ENCODE results near the gene IVD. TPM values are rescaled to one million over a fixed set of nuclear protein-coding genes. Genes with fewer than 3 reads are reported as not detected.

IVD gene
- total RNA-seq, 1 donor from 2014 or later = 33.4 TPM

GRCh38 chr15:40392986-40393948 is 12.3 kb upstream of the IVD start:
- no peak overlapping the region for H3K9ac ChIP-seq (ENCODE audit: low read depth in 1 of 3, low read length in 3 of 3)
- peaks cover 7 to 40% (median 16%) of the 10 kb centered on the region in 3 donors for H3K36me3 ChIP-seq (ENCODE audit: control insufficient read depth in 3 of 3, insufficient read depth in 3 of 3, low read length in 3 of 3)

GRCh38 chr15:40397688-40398412 is 7.7 kb upstream of the IVD start:
- Histone ChIP-seq H3K9ac (ENCODE audit: low read depth in 1 of 3, low read length in 3 of 3) (no peak overlapping the region), H3K27me3 (ENCODE audit: control insufficient read depth in 3 of 3, insufficient read depth in 3 of 3, low read length in 3 of 3) (no peaks in the 10 kb centered on the region), H3K4me3 (ENCODE audit: low read length in 3 of 3) (no peak overlapping the region), H3K36me3 (ENCODE audit: control insufficient read depth in 3 of 3, insufficient read depth in 3 of 3, low read length in 3 of 3) (peaks cover 4 to 13% (median 7%) of the 10 kb centered on the region in 3 donors), H3K4me1 (ENCODE audit: control insufficient read depth in 3 of 3, insufficient read depth in 3 of 3, low read length in 3 of 3) (peaks cover 0 to 10% (median 0%) of the 10 kb centered on the region in 3 donors), H3K27ac (ENCODE audit: low read depth, low read length) (peak overlapping the region; percentile 16), H3K9me3 (ENCODE audit: control insufficient read depth in 3 of 3, low read length in 3 of 3) (no peaks in the 10 kb centered on the region)

More at GRCh38 chr15:40392986-40393948, 12.3 kb upstream of the IVD start:
- Histone ChIP-seq H3K27ac (ENCODE audit: low read depth, low read length) (no peak overlapping the region), H3K9me3 (ENCODE audit: control insufficient read depth in 3 of 3, low read length in 3 of 3) (no peaks in the 10 kb centered on the region), H3K4me3 (ENCODE audit: low read length in 3 of 3) (no peak overlapping the region), H3K4me1 (ENCODE audit: control insufficient read depth in 3 of 3, insufficient read depth in 3 of 3, low read length in 3 of 3) (peaks cover 0 to 10% (median 0%) of the 10 kb centered on the region in 3 donors), H3K27me3 (ENCODE audit: control insufficient read depth in 3 of 3, insufficient read depth in 3 of 3, low read length in 3 of 3) (no peaks in the 10 kb centered on the region)

- Histone ChIP-seq H3K4me3 (ENCODE audit: low read length in 3 of 3) (no peak overlapping the region), H3K27ac (ENCODE audit: low read depth, low read length) (no peak overlapping the region), H3K9me3 (ENCODE audit: control insufficient read depth in 3 of 3, low read length in 3 of 3) (no peaks in the 10 kb centered on the region), H3K36me3 (ENCODE audit: control insufficient read depth in 3 of 3, insufficient read depth in 3 of 3, low read length in 3 of 3) (peaks cover 0 to 7% (median 4%) of the 10 kb centered on the region in 3 donors), H3K9ac (ENCODE audit: low read depth in 1 of 3, low read length in 3 of 3) (no peak overlapping the region), H3K4me1 (ENCODE audit: control insufficient read depth in 3 of 3, insufficient read depth in 3 of 3, low read length in 3 of 3) (peaks cover 0 to 10% (median 0%) of the 10 kb centered on the region in 3 donors), H3K27me3 (ENCODE audit: control insufficient read depth in 3 of 3, insufficient read depth in 3 of 3, low read length in 3 of 3) (no peaks in the 10 kb centered on the region)
Observed at GRCh38 chr15:40398413-40398873, 7.2 kb upstream of the IVD start.

GRCh38 chr15:40399370-40399769 is 6.2 kb upstream of the IVD start:
- H3K4me3 ChIP-seq (ENCODE audit: low read length in 3 of 3) = no peak overlapping the region
- no peaks in the 10 kb centered on the region for H3K36me3 ChIP-seq (ENCODE audit: control insufficient read depth in 3 of 3, insufficient read depth in 3 of 3, low read length in 3 of 3)
- no peak overlapping the region for H3K27ac ChIP-seq (ENCODE audit: low read depth, low read length)
- no peaks in the 10 kb centered on the region for H3K27me3 ChIP-seq (ENCODE audit: control insufficient read depth in 3 of 3, insufficient read depth in 3 of 3, low read length in 3 of 3)
- H3K4me1 ChIP-seq (ENCODE audit: control insufficient read depth in 3 of 3, insufficient read depth in 3 of 3, low read length in 3 of 3) = peaks cover 0 to 10% (median 0%) of the 10 kb centered on the region in 3 donors
- H3K9me3 ChIP-seq (ENCODE audit: control insufficient read depth in 3 of 3, low read length in 3 of 3) = no peaks in the 10 kb centered on the region
- no peak overlapping the region for H3K9ac ChIP-seq (ENCODE audit: low read depth in 1 of 3, low read length in 3 of 3)

GRCh38 chr15:40407330-40407990 is 1.9 kb downstream of the IVD start:
- H3K4me1 ChIP-seq (ENCODE audit: control insufficient read depth in 3 of 3, insufficient read depth in 3 of 3, low read length in 3 of 3) = peaks cover 13 to 21% (median 13%) of the 10 kb centered on the region in 3 donors
- H3K36me3 ChIP-seq (ENCODE audit: control insufficient read depth in 3 of 3, insufficient read depth in 3 of 3, low read length in 3 of 3) = peaks cover 20 to 37% (median 34%) of the 10 kb centered on the region in 3 donors
- H3K9me3 ChIP-seq (ENCODE audit: control insufficient read depth in 3 of 3, low read length in 3 of 3) = no peaks in the 10 kb centered on the region
- H3K9ac ChIP-seq (ENCODE audit: low read depth in 1 of 3, low read length in 3 of 3) = no peak overlapping the region
- no peak overlapping the region for H3K4me3 ChIP-seq (ENCODE audit: low read length in 3 of 3)
- H3K27me3 ChIP-seq (ENCODE audit: control insufficient read depth in 3 of 3, insufficient read depth in 3 of 3, low read length in 3 of 3) = no peaks in the 10 kb centered on the region
- H3K27ac ChIP-seq (ENCODE audit: low read depth, low read length) = no peak overlapping the region

GRCh38 chr15:40409366-40409765 is 3.8 kb downstream of the IVD start:
- no peaks in the 10 kb centered on the region for H3K9me3 ChIP-seq (ENCODE audit: control insufficient read depth in 3 of 3, low read length in 3 of 3)
- H3K27me3 ChIP-seq (ENCODE audit: control insufficient read depth in 3 of 3, insufficient read depth in 3 of 3, low read length in 3 of 3) = no peaks in the 10 kb centered on the region
- H3K4me3 ChIP-seq (ENCODE audit: low read length in 3 of 3) = no peak overlapping the region
- H3K27ac ChIP-seq (ENCODE audit: low read depth, low read length) = no peak overlapping the region
- peaks cover 13 to 21% (median 13%) of the 10 kb centered on the region in 3 donors for H3K4me1 ChIP-seq (ENCODE audit: control insufficient read depth in 3 of 3, insufficient read depth in 3 of 3, low read length in 3 of 3)
- H3K36me3 ChIP-seq (ENCODE audit: control insufficient read depth in 3 of 3, insufficient read depth in 3 of 3, low read length in 3 of 3) = peaks cover 29 to 47% (median 45%) of the 10 kb centered on the region in 3 donors
- H3K9ac ChIP-seq (ENCODE audit: low read depth in 1 of 3, low read length in 3 of 3) = no peak overlapping the region

- H3K4me1 ChIP-seq (ENCODE audit: control insufficient read depth in 3 of 3, insufficient read depth in 3 of 3, low read length in 3 of 3) = peaks cover 6 to 14% (median 7%) of the 10 kb centered on the region in 3 donors
- no peak overlapping the region for H3K9ac ChIP-seq (ENCODE audit: low read depth in 1 of 3, low read length in 3 of 3)
- peaks cover 40 to 58% (median 56%) of the 10 kb centered on the region in 3 donors for H3K36me3 ChIP-seq (ENCODE audit: control insufficient read depth in 3 of 3, insufficient read depth in 3 of 3, low read length in 3 of 3)
- H3K27me3 ChIP-seq (ENCODE audit: control insufficient read depth in 3 of 3, insufficient read depth in 3 of 3, low read length in 3 of 3) = no peaks in the 10 kb centered on the region
- H3K4me3 ChIP-seq (ENCODE audit: low read length in 3 of 3) = no peak overlapping the region
- H3K27ac ChIP-seq (ENCODE audit: low read depth, low read length) = no peak overlapping the region
- no peaks in the 10 kb centered on the region for H3K9me3 ChIP-seq (ENCODE audit: control insufficient read depth in 3 of 3, low read length in 3 of 3)
Observed at GRCh38 chr15:40410476-40410875, 4.9 kb downstream of the IVD start.

- H3K4me1 ChIP-seq (ENCODE audit: control insufficient read depth in 3 of 3, insufficient read depth in 3 of 3, low read length in 3 of 3) = peaks cover 0 to under 1% (median 0%) of the 10 kb centered on the region in 3 donors
- no peaks in the 10 kb centered on the region for H3K9me3 ChIP-seq (ENCODE audit: control insufficient read depth in 3 of 3, low read length in 3 of 3)
- H3K27ac ChIP-seq (ENCODE audit: low read depth, low read length) = no peak overlapping the region
- no peak overlapping the region for H3K9ac ChIP-seq (ENCODE audit: low read depth in 1 of 3, low read length in 3 of 3)
- no peaks in the 10 kb centered on the region for H3K27me3 ChIP-seq (ENCODE audit: control insufficient read depth in 3 of 3, insufficient read depth in 3 of 3, low read length in 3 of 3)
- no peak overlapping the region for H3K4me3 ChIP-seq (ENCODE audit: low read length in 3 of 3)
- peaks cover 50 to 72% (median 68%) of the 10 kb centered on the region in 3 donors for H3K36me3 ChIP-seq (ENCODE audit: control insufficient read depth in 3 of 3, insufficient read depth in 3 of 3, low read length in 3 of 3)
Observed at GRCh38 chr15:40412095-40412759, 6.6 kb downstream of the IVD start.

- Histone ChIP-seq H3K27me3 (ENCODE audit: control insufficient read depth in 3 of 3, insufficient read depth in 3 of 3, low read length in 3 of 3) (no peaks in the 10 kb centered on the region), H3K4me3 (ENCODE audit: low read length in 3 of 3) (no peak overlapping the region), H3K27ac (ENCODE audit: low read depth, low read length) (no peak overlapping the region), H3K9ac (ENCODE audit: low read depth in 1 of 3, low read length in 3 of 3) (no peak overlapping the region), H3K4me1 (ENCODE audit: control insufficient read depth in 3 of 3, insufficient read depth in 3 of 3, low read length in 3 of 3) (no peaks in the 10 kb centered on the region), H3K36me3 (ENCODE audit: control insufficient read depth in 3 of 3, insufficient read depth in 3 of 3, low read length in 3 of 3) (peaks cover 49 to 70% (median 68%) of the 10 kb centered on the region in 3 donors), H3K9me3 (ENCODE audit: control insufficient read depth in 3 of 3, low read length in 3 of 3) (no peaks in the 10 kb centered on the region)
Observed at GRCh38 chr15:40413036-40413435, 7.4 kb downstream of the IVD start.

All from skeletal muscle tissue (tissue), 4 donors.